ENCODE measurements around the gene POU2AF1.

Gene POU2AF1

GRCh38 chr11:111418436-111418787 lies 39.3 kb upstream of the POU2AF1 start:
- no peak for TF ChIP-seq EGR1 (IDR thresholded peaks at IDR 0.05)
- no peak for TF ChIP-seq FOXM1 (IDR thresholded peaks at IDR 0.05; ENCODE audit: borderline replicate concordance, low read depth)
- no peak for TF ChIP-seq RAD21 (IDR thresholded peaks at IDR 0.05; ENCODE audit: low read depth)
- TF ChIP-seq TEAD4 (IDR thresholded peaks at IDR 0.05), result no peak
- no peak for TF ChIP-seq CREB1 (IDR thresholded peaks at IDR 0.05; ENCODE audit: low read depth)
- no peak for TF ChIP-seq USF1 (IDR thresholded peaks at IDR 0.05)
- TF ChIP-seq NFIC (IDR thresholded peaks at IDR 0.05), result no peak
- no peak for TF ChIP-seq MAX (IDR thresholded peaks at IDR 0.05)
- no peak for TF ChIP-seq TAF1 (IDR thresholded peaks at IDR 0.05; ENCODE audit: low read depth)
- no peak for TF ChIP-seq TCF12 (IDR thresholded peaks at IDR 0.05; ENCODE audit: low read depth)
- TF ChIP-seq EP300 (IDR thresholded peaks at IDR 0.05; ENCODE audit: borderline replicate concordance), result no peak

- TF ChIP-seq NFIC (IDR thresholded peaks at IDR 0.05), result no peak
- no peak for TF ChIP-seq RAD21 (IDR thresholded peaks at IDR 0.05; ENCODE audit: low read depth)
- TF ChIP-seq MAX (IDR thresholded peaks at IDR 0.05), result no peak
- no peak for TF ChIP-seq CEBPB (IDR thresholded peaks at IDR 0.05)
- no peak for TF ChIP-seq CREB1 (IDR thresholded peaks at IDR 0.05; ENCODE audit: low read depth)
- TF ChIP-seq YY1 (IDR thresholded peaks at IDR 0.05; ENCODE audit: low read depth), result no peak
- no peak for TF ChIP-seq TCF12 (IDR thresholded peaks at IDR 0.05; ENCODE audit: low read depth)
- TF ChIP-seq USF1 (IDR thresholded peaks at IDR 0.05), result no peak
- no peak for TF ChIP-seq EP300 (IDR thresholded peaks at IDR 0.05; ENCODE audit: borderline replicate concordance)
- TF ChIP-seq ZBTB7A (IDR thresholded peaks at IDR 0.05; ENCODE audit: low read depth), result no peak
- TF ChIP-seq FOXM1 (IDR thresholded peaks at IDR 0.05; ENCODE audit: borderline replicate concordance, low read depth), result no peak
- TF ChIP-seq TEAD4 (IDR thresholded peaks at IDR 0.05), result no peak
- no peak for TF ChIP-seq TAF1 (IDR thresholded peaks at IDR 0.05; ENCODE audit: low read depth)
Measured at GRCh38 chr11:111417766-111418435, 38.8 kb upstream of the POU2AF1 start.

GRCh38 chr11:111417011-111417765 lies 38.1 kb upstream of the POU2AF1 start:
- TF ChIP-seq REST (IDR thresholded peaks at IDR 0.05; ENCODE audit: low read depth), result no peak
- no peak for TF ChIP-seq TAF1 (IDR thresholded peaks at IDR 0.05; ENCODE audit: low read depth)

GRCh38 chr11:111416231-111416960 lies 37.3 kb upstream of the POU2AF1 start:
- TF ChIP-seq NFIC (IDR thresholded peaks at IDR 0.05) (no peak), FOXM1 (IDR thresholded peaks at IDR 0.05; ENCODE audit: borderline replicate concordance, low read depth) (no peak), ZBTB7A (IDR thresholded peaks at IDR 0.05; ENCODE audit: low read depth) (no peak), TAF1 (IDR thresholded peaks at IDR 0.05; ENCODE audit: low read depth) (no peak), CREB1 (IDR thresholded peaks at IDR 0.05; ENCODE audit: low read depth) (no peak), MAX (IDR thresholded peaks at IDR 0.05) (no peak), REST (IDR thresholded peaks at IDR 0.05; ENCODE audit: low read depth) (no peak), EGR1 (IDR thresholded peaks at IDR 0.05) (no peak), USF1 (IDR thresholded peaks at IDR 0.05) (no peak), TCF12 (IDR thresholded peaks at IDR 0.05; ENCODE audit: low read depth) (no peak), CEBPB (IDR thresholded peaks at IDR 0.05) (no peak), EP300 (IDR thresholded peaks at IDR 0.05; ENCODE audit: borderline replicate concordance) (no peak)
